Natural killer cell (primary cell): ENCODE data around the gene SMAD7. TPM values are rescaled to one million over a fixed set of nuclear protein-coding genes. Genes with fewer than 3 reads are reported as not detected.

Experiments
- ATAC-seq, 3 donors: fragments of 150-1000 bp in 2 of 3; fragments of 200-7000 bp in 1 of 3; cut with Tn5 transposase; 1 replicate in 1 of 3; 2 replicates in 2 of 3; pipeline ENCODE4 v1.10.0; 2021; ENCODE audit warnings: mild to moderate bottlenecking in 2 of 3, moderate library complexity in 2 of 3
- DNase-seq, 2 donors: peaks; one replicate each; pipeline versions ENCODE4 v3.0.0 to v3.0.0-alpha.2; 2013 to 2021; ENCODE audit warnings: mixed read lengths in 1 of 2
- H3K27ac ChIP-seq: one replicate; pipeline ENCODE4 v1.5.1; 2013; ENCODE audit warnings: mild to moderate bottlenecking, low read length
- H3K27me3 ChIP-seq: one replicate; pipeline ENCODE4 v1.6.1; 2013; ENCODE audit warnings: low read length; ENCODE audit not compliant: control insufficient read depth, insufficient read depth
- H3K36me3 ChIP-seq: one replicate; pipeline ENCODE4 v1.6.1; 2013; ENCODE audit warnings: low read length; ENCODE audit not compliant: control insufficient read depth, insufficient read depth
- H3K4me1 ChIP-seq: one replicate; pipeline ENCODE4 v1.6.1; 2013; ENCODE audit warnings: low read length; ENCODE audit not compliant: control insufficient read depth, insufficient read depth
- H3K4me3 ChIP-seq: one replicate; pipeline ENCODE4 v1.5.1; 2013; ENCODE audit warnings: low read length
- H3K9me3 ChIP-seq: one replicate; pipeline ENCODE4 v1.6.1; 2013; ENCODE audit warnings: low read length; ENCODE audit not compliant: control insufficient read depth, insufficient read depth
- H3K27ac Mint-ChIP-seq, 2 donors: one replicate each; pipeline ENCODE4 v1.8.0; 2022; ENCODE audit warnings: mild to moderate bottlenecking in 2 of 2, mixed read lengths in 2 of 2, moderate library complexity in 1 of 2
- H3K27me3 Mint-ChIP-seq, 2 donors: one replicate each; pipeline ENCODE4 v1.8.0; 2022; ENCODE audit warnings: low read depth in 2 of 2, mixed read lengths in 2 of 2
- H3K36me3 Mint-ChIP-seq: one replicate; pipeline ENCODE4 v1.8.0; 2022; ENCODE audit warnings: mixed read lengths
- H3K4me1 Mint-ChIP-seq, 2 donors: one replicate each; pipeline ENCODE4 v1.8.0; 2022; ENCODE audit warnings: mixed read lengths in 2 of 2
- H3K4me3 Mint-ChIP-seq: one replicate; pipeline ENCODE4 v1.8.0; 2022; ENCODE audit warnings: mild to moderate bottlenecking, moderate library complexity, mixed read lengths
- H3K9me3 Mint-ChIP-seq, 2 donors: one replicate each; pipeline ENCODE4 v1.8.0; 2022; ENCODE audit warnings: mixed read lengths in 2 of 2
- CTCF ChIP-seq: fragments of 200-600 bp; IDR thresholded peaks from one replicate; pipeline ENCODE4 v1.8.0; 2022; ENCODE audit warnings: antibody characterized with exemption
- WGBS: methylation state at CpG from one replicate; pipeline ENCODE4 v1.1.7; 2013; ENCODE audit warnings: missing lambda C conversion rate; ENCODE audit not compliant: insufficient coverage; 5-methylcytosine and 5-hydroxymethylcytosine counted together
- intact Hi-C: fragments of 100-400 bp; cut with micrococcal nuclease; formaldehyde crosslinking; loops from one replicate; pipeline ENCODE4 v1.14.2; 2022
- total RNA-seq, 4 donors: library from RNA; stranded (reverse); fragments of 120-200 nt in 1 of 4; gene quantifications; one replicate each; pipeline versions ENCODE4 v1.2.3 to v1.2.4, GENCODE V29; 2013 to 2022

The SMAD7 gene
- total RNA-seq, 3 donors from 2014 or later (not counting 1 experiment from before 2014, with no cell fraction given) = 127 to 204 (median 182) TPM

- no peak for TF ChIP-seq CTCF
- H3K27me3 ChIP-seq = peaks cover 5% of the 10 kb centered on the region
- Mint-ChIP-seq H3K4me1 (peaks cover 0 to 19% of the 10 kb centered on the region in 2 donors), H3K27me3 (peaks cover 0 to 29% of the 10 kb centered on the region in 2 donors), H3K9me3 (no peaks in the 10 kb centered on the region), H3K36me3 (no peaks in the 10 kb centered on the region), H3K4me3 (peak overlapping the region; percentile 81), H3K27ac (no peak overlapping the region)
- no peaks in the 10 kb centered on the region for H3K9me3 ChIP-seq
- no peak for DNase-seq
- H3K27ac ChIP-seq = no peak overlapping the region
- no peak for ATAC-seq
- no peaks in the 10 kb centered on the region for H3K36me3 ChIP-seq
- WGBS = 75% methylated on average over 28 of the region's 28 CpGs
- intact Hi-C loops = loop anchor here (10.0 kb wide), 1 partner anchor 300 kb away; no protein-coding TSS in a partner anchor
- H3K4me3 ChIP-seq = no peak overlapping the region
- peaks cover 16% of the 10 kb centered on the region for H3K4me1 ChIP-seq
These were observed 23.7 kb upstream of the SMAD7 start for GRCh38 chr18:48974304-48975119.

DNA sequence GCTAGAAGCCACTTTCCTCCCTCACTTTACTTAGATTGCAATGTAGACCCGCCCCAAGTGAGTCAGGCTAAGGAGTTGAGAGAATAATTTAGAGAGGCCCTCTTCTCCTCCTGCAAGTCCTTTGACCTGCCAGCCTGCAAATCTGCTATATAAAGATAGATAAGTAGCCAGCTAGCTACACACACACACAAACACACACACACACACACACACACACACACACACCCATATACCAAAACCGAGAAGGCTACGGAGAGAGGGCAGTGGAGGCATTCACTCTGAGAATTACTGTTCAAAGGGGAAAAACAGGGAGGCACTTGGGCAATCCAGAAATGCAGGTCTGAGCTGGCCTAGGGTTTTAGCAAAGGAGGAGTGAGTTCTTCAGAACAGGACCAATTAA is 23.0 kb upstream of the SMAD7 start:
- DNase-seq = no peak
- TF ChIP-seq CTCF = no peak
- Histone ChIP-seq H3K9me3 (no peaks in the 10 kb centered on the region), H3K27me3 (peaks cover 5% of the 10 kb centered on the region), H3K4me1 (peaks cover 16% of the 10 kb centered on the region), H3K4me3 (no peak overlapping the region), H3K27ac (no peak overlapping the region), H3K36me3 (no peaks in the 10 kb centered on the region)
- WGBS = no CpG with 5 or more reads among the region's 3 CpGs
- no peaks in the 10 kb centered on the region for H3K9me3 Mint-ChIP-seq
- ATAC-seq = no peak
- no peak overlapping the region for H3K27ac Mint-ChIP-seq
- H3K4me1 Mint-ChIP-seq = peaks cover 0 to 12% of the 10 kb centered on the region in 2 donors
- H3K4me3 Mint-ChIP-seq = no peak overlapping the region
- H3K36me3 Mint-ChIP-seq = no peaks in the 10 kb centered on the region
- intact Hi-C loops = loop anchor here (10.0 kb wide), 1 partner anchor 299 kb away; no protein-coding TSS in a partner anchor
- H3K27me3 Mint-ChIP-seq = peaks cover 0 to 25% of the 10 kb centered on the region in 2 donors

DNA sequence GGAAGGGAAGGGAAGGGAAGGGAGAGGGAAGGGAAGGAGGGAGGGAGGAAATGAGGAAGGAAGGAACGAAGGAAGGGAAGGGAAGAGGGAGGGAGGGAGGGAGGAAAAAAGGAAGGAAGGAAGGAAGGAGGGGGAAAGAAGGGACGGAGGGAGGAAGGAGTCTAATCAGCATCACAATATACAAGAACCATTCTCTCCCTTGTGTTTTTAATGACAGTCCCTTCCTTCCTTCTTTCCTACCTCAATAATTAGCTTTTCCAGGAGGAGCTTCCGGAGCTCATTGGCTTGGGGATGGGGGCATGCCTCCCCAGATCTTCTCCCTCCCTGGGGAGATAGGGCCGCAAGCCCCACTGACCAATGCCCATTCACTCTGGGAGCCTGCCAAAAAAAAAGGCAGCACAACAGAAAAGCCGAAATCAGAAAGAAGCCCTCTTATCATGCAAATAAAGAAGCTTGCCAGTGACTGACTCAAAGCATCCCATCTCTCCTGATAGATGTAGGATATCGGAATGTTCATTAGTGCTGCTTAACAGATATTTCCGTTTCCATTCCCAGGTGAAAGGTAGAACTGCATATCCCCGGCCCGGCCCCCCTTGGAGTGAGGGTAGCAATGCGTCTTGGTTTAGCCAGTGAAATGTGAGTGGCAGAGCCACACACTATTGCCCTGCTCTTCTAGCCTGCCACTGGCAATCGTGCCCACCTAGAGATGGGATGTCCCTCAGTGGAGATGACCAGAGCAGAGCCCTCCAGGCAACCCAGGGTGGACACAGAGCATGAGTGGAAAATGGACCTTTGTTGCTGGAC is 17.8 kb upstream of the SMAD7 start:
- H3K27me3 Mint-ChIP-seq = peaks cover 6 to 7% of the 10 kb centered on the region in 2 donors
- DNase-seq (no peak), ATAC-seq (no peak)
- H3K27ac ChIP-seq = no peak overlapping the region
- H3K4me3 Mint-ChIP-seq = no peak overlapping the region
- H3K4me1 ChIP-seq = no peaks in the 10 kb centered on the region
- peaks cover 1 to 5% of the 10 kb centered on the region in 2 donors for H3K4me1 Mint-ChIP-seq
- intact Hi-C loops = no loop called here
- TF ChIP-seq CTCF = no peak
- no peak overlapping the region for H3K4me3 ChIP-seq
- no peaks in the 10 kb centered on the region for H3K27me3 ChIP-seq
- no peak overlapping the region for H3K27ac Mint-ChIP-seq
- no peaks in the 10 kb centered on the region for H3K36me3 ChIP-seq
- H3K9me3 Mint-ChIP-seq = no peaks in the 10 kb centered on the region
- WGBS = 89% methylated on average over 10 of the region's 11 CpGs
- H3K36me3 Mint-ChIP-seq = no peaks in the 10 kb centered on the region
- no peaks in the 10 kb centered on the region for H3K9me3 ChIP-seq
